SK-N-SH (cell line): ENCODE results near the gene ITGA4. TPM values are rescaled to one million over a fixed set of nuclear protein-coding genes. Genes with fewer than 3 reads are reported as not detected.

Source experiments
- CTCF ChIA-PET: fragments of 300-600, 350-600 bp; formaldehyde crosslinking; extraction: SDS; loops from one replicate; lab custom pipeline; 2021; lab: Yijun Ruan, JAX
- POLR2A ChIA-PET: fragments of 350-600 bp; sonication (Branson Sonifier 250); formaldehyde crosslinking; extraction: SDS; loops from one replicate; lab custom pipeline; 2020; ENCODE audit warnings: antibody characterized with exemption, inconsistent platforms; lab: Yijun Ruan, JAX
- DNase-seq: peaks from one replicate; pipeline ENCODE4 v3.0.0; 2012
- H2AFZ ChIP-seq: fragments of 200-600 bp; sonication (generic); 2 replicates; pipeline ENCODE4 v1.8.1; 2016; ENCODE audit warnings: antibody characterized with exemption, mild to moderate bottlenecking, low read depth
- H3F3A ChIP-seq: fragments of 200-600 bp; sonication (generic); replicated peaks from 2 replicates; pipeline ENCODE3; 2016; ENCODE audit warnings: antibody characterized with exemption, mild to moderate bottlenecking; ENCODE audit not compliant: insufficient read depth
- H3K27ac ChIP-seq, 2 experiments: fragments of 200-500 bp in 1 of 2; fragments of 200-600 bp in 1 of 2; sonication (Bioruptor generic) in 1 of 2; sonication (generic), shearing (Covaris generic) in 1 of 2; 2 replicates each; pipeline versions ENCODE4 v1.5.1 to v1.6.1; 2014 to 2016; ENCODE audit warnings: low read depth in 2 of 2, inconsistent platforms in 1 of 2, low read length in 1 of 2, mild to moderate bottlenecking in 1 of 2, mixed read lengths in 1 of 2
- H3K27me3 ChIP-seq: fragments of 200-600 bp; sonication (generic), shearing (Covaris generic); 2 replicates; pipeline ENCODE4 v1.6.1; 2016; ENCODE audit warnings: mixed run types; ENCODE audit not compliant: insufficient read depth
- H3K36me3 ChIP-seq, 2 experiments: fragments of 200-500 bp in 1 of 2; fragments of 200-600 bp in 1 of 2; sonication (Bioruptor generic) in 1 of 2; sonication (generic) in 1 of 2; replicated peaks in 1 of 2; 2 replicates each; pipeline versions ENCODE3 to v1.5.1; 2014 to 2016; ENCODE audit warnings: low read length in 1 of 2, mild to moderate bottlenecking in 1 of 2; ENCODE audit not compliant: insufficient read depth in 2 of 2, control insufficient read depth in 1 of 2
- H3K4me1 ChIP-seq, 2 experiments: fragments of 200-500 bp in 1 of 2; fragments of 200-600 bp in 1 of 2; sonication (Bioruptor generic) in 1 of 2; sonication (generic), shearing (Covaris generic) in 1 of 2; 2 replicates each; pipeline versions ENCODE4 v1.5.1 to v1.6.1; 2014 to 2016; ENCODE audit warnings: low read depth in 1 of 2, low read length in 1 of 2, mixed run types in 1 of 2; ENCODE audit not compliant: insufficient read depth in 2 of 2, control insufficient read depth in 1 of 2
- H3K4me2 ChIP-seq: fragments of 200-600 bp; sonication (generic), shearing (Covaris generic); 2 replicates; pipeline ENCODE4 v1.6.1; 2017; ENCODE audit warnings: mixed run types
- H3K4me3 ChIP-seq, 2 experiments: fragments of 200-500 bp in 1 of 2; fragments of 200-600 bp in 1 of 2; sonication (Bioruptor generic) in 1 of 2; sonication (generic), shearing (Covaris generic) in 1 of 2; 2 replicates each; pipeline versions ENCODE4 v1.5.1 to v1.8.1; 2014 to 2016; ENCODE audit warnings: low read depth in 2 of 2, inconsistent platforms in 1 of 2, low read length in 1 of 2, mild to moderate bottlenecking in 1 of 2, mixed read lengths in 1 of 2, moderate library complexity in 1 of 2
- H3K79me2 ChIP-seq: fragments of 200-600 bp; sonication (generic); 2 replicates; pipeline ENCODE4 v1.8.1; 2017; ENCODE audit warnings: mild to moderate bottlenecking; ENCODE audit not compliant: insufficient read depth
- H3K9ac ChIP-seq: fragments of 200-600 bp; sonication (generic); 2 replicates; pipeline ENCODE4 v1.6.1; 2017; ENCODE audit warnings: mixed run types
- H3K9me2 ChIP-seq: fragments of 200-600 bp; sonication (generic); 2 replicates; pipeline ENCODE4 v1.6.1; 2017; ENCODE audit warnings: mixed run types
- H3K9me3 ChIP-seq: fragments of 200-600 bp; sonication (generic); 2 replicates; pipeline ENCODE4 v1.6.1; 2017; ENCODE audit warnings: mixed run types, mild to moderate bottlenecking, moderate library complexity
- H4K20me1 ChIP-seq: fragments of 200-600 bp; sonication (generic); 2 replicates; pipeline ENCODE4 v1.6.1; 2017; ENCODE audit warnings: mild to moderate bottlenecking, mixed run types; ENCODE audit not compliant: insufficient read depth
- CTCF ChIP-seq: fragments of 200-600 bp; sonication (generic); IDR thresholded peaks from 2 replicates; pipeline ENCODE4 v1.6.1; 2017; ENCODE audit warnings: antibody characterized with exemption, mild to moderate bottlenecking, moderate library complexity
- EP300 ChIP-seq, 2 experiments: IDR thresholded peaks; 2 replicates each; pipeline versions ENCODE4 v1.4.0 to v1.6.1; 2012; ENCODE audit warnings: borderline replicate concordance in 1 of 2, low read depth in 1 of 2, low read length in 1 of 2
- FOXM1 ChIP-seq: IDR thresholded peaks from 2 replicates; pipeline ENCODE4 v1.4.0; 2012; ENCODE audit warnings: low read depth, mild to moderate bottlenecking
- GABPA ChIP-seq: IDR thresholded peaks from 2 replicates; pipeline ENCODE4 v1.4.0; 2012; ENCODE audit warnings: low read depth, mild to moderate bottlenecking
- GATA2 ChIP-seq: sonication (generic); formaldehyde crosslinking; IDR thresholded peaks from 2 replicates; pipeline ENCODE4 v1.5.0; 2020; ENCODE audit warnings: mild to moderate bottlenecking, missing genetic modification reagents
- IRF3 ChIP-seq: fragments of 150-350 bp; IDR thresholded peaks from 2 replicates; pipeline ENCODE4 v1.6.1; 2016; ENCODE audit warnings: mild to moderate bottlenecking, low read depth, low read length
- JUND ChIP-seq: IDR thresholded peaks from 2 replicates; pipeline ENCODE4 v1.4.0; 2012
- MEF2A ChIP-seq: IDR thresholded peaks from 2 replicates; pipeline ENCODE4 v1.4.0; 2012; ENCODE audit warnings: low read depth, borderline replicate concordance
- MXI1 ChIP-seq: IDR thresholded peaks from 2 replicates; pipeline ENCODE4 v1.6.1; 2012; ENCODE audit warnings: mild to moderate bottlenecking, low read depth, low read length, improper control_type of control experiment
- NFIC ChIP-seq: IDR thresholded peaks from 2 replicates; pipeline ENCODE4 v1.4.0; 2012; ENCODE audit warnings: borderline replicate concordance
- POLR2AphosphoS5 ChIP-seq: IDR thresholded peaks from 2 replicates; pipeline ENCODE4 v1.6.1; 2012; ENCODE audit warnings: low read depth, low read length
- RFX5 ChIP-seq: IDR thresholded peaks from 2 replicates; pipeline ENCODE4 v1.6.1; 2012; ENCODE audit warnings: mild to moderate bottlenecking, improper control_type of control experiment, low read length
- TAF1 ChIP-seq: IDR thresholded peaks from 2 replicates; pipeline ENCODE4 v1.6.1; 2012; ENCODE audit warnings: low read depth, mild to moderate bottlenecking, low read length, moderate library complexity, borderline replicate concordance
- TEAD4 ChIP-seq: IDR thresholded peaks from 2 replicates; pipeline ENCODE4 v1.4.0; 2012; ENCODE audit warnings: mild to moderate bottlenecking, borderline replicate concordance; ENCODE audit not compliant: insufficient read depth
- USF1 ChIP-seq: IDR thresholded peaks from 2 replicates; pipeline ENCODE4 v1.4.0; 2012; ENCODE audit warnings: low read depth, borderline replicate concordance
- YY1 ChIP-seq: IDR thresholded peaks from 2 replicates; pipeline ENCODE4 v1.4.0; 2012; ENCODE audit warnings: low read depth, mild to moderate bottlenecking
- polyA plus RNA-seq, 3 experiments: library from polyadenylated mRNA; depleted of rRNA; stranded (reverse); fragments of >200 nt; gene quantifications; 2 replicates each; pipeline ENCODE4 v1.2.3, GENCODE V29; 2012

The ITGA4 gene
- polyA plus RNA-seq, 1 of the 3 experiments (the other 2 are of a cell fraction): 10.5 TPM

GRCh38 chr2:181516992-181517391 lies 59.8 kb downstream of the ITGA4 start:
- Histone ChIP-seq H3K4me1 (peaks cover 0 to 7% of the 10 kb centered on the region in 2 experiments; a peak in 2 of 4 replicates), H3K4me2 (no peak overlapping the region), H3F3A (no peaks in the 10 kb centered on the region), H3K9me3 (no peaks in the 10 kb centered on the region), H2AFZ (no peak overlapping the region), H3K4me3 (no peak overlapping the region)
- CTCF ChIA-PET: interaction anchor here (1.0 to 1.8 kb wide), 4 partner anchors 20 to 408 kb away, joined by 3 to 4 read pairs (median 4); no protein-coding TSS in a partner anchor
- TF ChIP-seq MXI1 (no peak), JUND (no peak), NFIC (no peak), EP300 (IDR thresholded peaks at IDR 0.05; ENCODE audit: borderline replicate concordance in 1 of 2, low read depth in 1 of 2, low read length in 1 of 2) (no peak), GATA2 (CRISPR knock-in tag) (no peak), GABPA (no peak), POLR2AphosphoS5 (no peak), TEAD4 (no peak), TAF1 (no peak), YY1 (no peak), USF1 (no peak), IRF3 (no peak), MEF2A (no peak), RFX5 (no peak), CTCF (no peak), FOXM1 (no peak)
- TF ChIP-seq, all 33 proteins: peak for 0
- DNase-seq: no peak
- H3K9ac ChIP-seq: no peak overlapping the region
- H3K9me2 ChIP-seq: no peaks in the 10 kb centered on the region
- no peaks in the 10 kb centered on the region for H3K27me3 ChIP-seq
- POLR2A ChIA-PET: no interaction called here
- H4K20me1 ChIP-seq: no peaks in the 10 kb centered on the region
- no peak overlapping the region for H3K27ac ChIP-seq
- no peaks in the 10 kb centered on the region for H3K79me2 ChIP-seq
- H3K36me3 ChIP-seq: peaks cover 8 to 18% of the 10 kb centered on the region in 2 experiments
